Activated CD4-positive, alpha-beta T cell treated with anti-CD3 and anti-CD28 coated beads, Interleukin-2, amount 10 ng/mL, durations not matched to agents 24 days and 14 days (primary cell): ENCODE measurements around the gene RPRD1B. TPM values are rescaled to one million over a fixed set of nuclear protein-coding genes. Genes with fewer than 3 reads are reported as not detected.

Source experiments
- DNase-seq: peaks from one replicate; pipeline ENCODE4 v3.0.0; 2022
- H3K27ac Mint-ChIP-seq: one replicate; pipeline ENCODE4 v1.8.0; 2022; ENCODE audit warnings: mild to moderate bottlenecking, mixed read lengths
- H3K27me3 Mint-ChIP-seq: one replicate; pipeline ENCODE4 v1.8.0; 2022; ENCODE audit warnings: mixed read lengths
- H3K36me3 Mint-ChIP-seq: one replicate; pipeline ENCODE4 v1.8.0; 2022; ENCODE audit warnings: low read depth, mild to moderate bottlenecking, mixed read lengths
- H3K4me1 Mint-ChIP-seq: one replicate; pipeline ENCODE4 v1.8.0; 2021; ENCODE audit warnings: mixed read lengths
- H3K4me3 Mint-ChIP-seq: one replicate; pipeline ENCODE4 v1.8.0; 2022; ENCODE audit warnings: mild to moderate bottlenecking, moderate library complexity, mixed read lengths
- H3K9me3 Mint-ChIP-seq: one replicate; pipeline ENCODE4 v1.8.0; 2021; ENCODE audit warnings: mixed read lengths
- intact Hi-C: fragments of 100-400 bp; cut with micrococcal nuclease; formaldehyde crosslinking; loops from one replicate; pipeline ENCODE4 v1.15.1; 2023
- total RNA-seq: library from RNA; stranded (reverse); gene quantifications from 2 replicates; pipeline ENCODE4 v1.2.3, GENCODE V29; 2022

RPRD1B gene
- total RNA-seq = 49.8 and 51.2 TPM in 2 replicates

GRCh38 chr20:38033330-38034107 lies at the start of gene RPRD1B, which contains the start of gene TTI1:
Gene RPRD1B (plus strand): TSS chr20:38033746. CDS start chr20:38033948, 202 bp downstream.
Gene TTI1 (minus strand): TSS chr20:38033456. CDS start chr20:38013816, 19,640 bp downstream.
- no peaks in the 10 kb centered on the region for H3K27me3 Mint-ChIP-seq
- H3K4me1 Mint-ChIP-seq = peaks cover 54% of the 10 kb centered on the region
- intact Hi-C loops = loop anchor here (1.0 kb wide), 1 partner anchor 439 kb away; the partner anchor contains the start of gene RALGAPB
- peak within 1 kb of the TSS; percentile 98 for H3K4me3 Mint-ChIP-seq
- H3K27ac Mint-ChIP-seq = peak within 1 kb of the TSS; percentile 99
- peak; percentile 98 for DNase-seq
- H3K36me3 Mint-ChIP-seq = peaks cover 34% of the 10 kb centered on the region
- no peaks in the 10 kb centered on the region for H3K9me3 Mint-ChIP-seq

GRCh38 chr20:37984018-37984785 lies 49.3 kb upstream of the RPRD1B start:
- Mint-ChIP-seq H3K4me1 (no peaks in the 10 kb centered on the region), H3K27me3 (no peaks in the 10 kb centered on the region), H3K9me3 (no peaks in the 10 kb centered on the region), H3K27ac (no peak overlapping the region), H3K4me3 (no peak overlapping the region), H3K36me3 (peaks cover 26% of the 10 kb centered on the region)
- intact Hi-C loops = no loop called here
- DNase-seq = no peak

- H3K27me3 Mint-ChIP-seq = no peaks in the 10 kb centered on the region
- DNase-seq = no peak
- intact Hi-C loops = no loop called here
- no peaks in the 10 kb centered on the region for H3K9me3 Mint-ChIP-seq
- H3K27ac Mint-ChIP-seq = no peak overlapping the region
- peaks cover 33% of the 10 kb centered on the region for H3K36me3 Mint-ChIP-seq
- no peak overlapping the region for H3K4me3 Mint-ChIP-seq
- peaks cover 16% of the 10 kb centered on the region for H3K4me1 Mint-ChIP-seq
Measured at GRCh38 chr20:37986044-37986858, 47.3 kb upstream of the RPRD1B start.

- intact Hi-C loops = no loop called here
- no peaks in the 10 kb centered on the region for H3K27me3 Mint-ChIP-seq
- no peak overlapping the region for H3K27ac Mint-ChIP-seq
- peaks cover 34% of the 10 kb centered on the region for H3K36me3 Mint-ChIP-seq
- peaks cover 22% of the 10 kb centered on the region for H3K4me1 Mint-ChIP-seq
- no peak for DNase-seq
- H3K9me3 Mint-ChIP-seq = no peaks in the 10 kb centered on the region
- H3K4me3 Mint-ChIP-seq = no peak overlapping the region
Measured at GRCh38 chr20:37986873-37987601, 46.5 kb upstream of the RPRD1B start.

GRCh38 chr20:37987602-37988290 lies 45.8 kb upstream of the RPRD1B start:
- intact Hi-C loops = no loop called here
- no peak overlapping the region for H3K4me3 Mint-ChIP-seq
- DNase-seq = no peak
- H3K27me3 Mint-ChIP-seq = no peaks in the 10 kb centered on the region
- H3K4me1 Mint-ChIP-seq = peaks cover 24% of the 10 kb centered on the region
- H3K9me3 Mint-ChIP-seq = no peaks in the 10 kb centered on the region
- H3K27ac Mint-ChIP-seq = no peak overlapping the region
- peaks cover 30% of the 10 kb centered on the region for H3K36me3 Mint-ChIP-seq

GRCh38 chr20:37988306-37988954 lies 45.1 kb upstream of the RPRD1B start:
- H3K27me3 Mint-ChIP-seq = no peaks in the 10 kb centered on the region
- DNase-seq = no peak
- intact Hi-C loops = no loop called here
- H3K9me3 Mint-ChIP-seq = no peaks in the 10 kb centered on the region
- H3K4me3 Mint-ChIP-seq = no peak overlapping the region
- H3K36me3 Mint-ChIP-seq = peaks cover 23% of the 10 kb centered on the region
- peaks cover 24% of the 10 kb centered on the region for H3K4me1 Mint-ChIP-seq
- peak overlapping the region; percentile 4 for H3K27ac Mint-ChIP-seq

- Mint-ChIP-seq H3K27me3 (no peaks in the 10 kb centered on the region), H3K9me3 (no peaks in the 10 kb centered on the region), H3K4me1 (peaks cover 24% of the 10 kb centered on the region), H3K36me3 (peaks cover 30% of the 10 kb centered on the region), H3K27ac (peak overlapping the region; percentile 87), H3K4me3 (no peak overlapping the region)
- DNase-seq = no peak
- intact Hi-C loops = loop anchor here (5.0 kb wide), 1 partner anchor 87 kb away; the partner anchor contains the start of gene VSTM2L
Measured at GRCh38 chr20:37989601-37990295, 43.8 kb upstream of the RPRD1B start.

GRCh38 chr20:37990571-37991151 lies 42.9 kb upstream of the RPRD1B start:
- H3K36me3 Mint-ChIP-seq = peaks cover 37% of the 10 kb centered on the region
- peaks cover 24% of the 10 kb centered on the region for H3K4me1 Mint-ChIP-seq
- intact Hi-C loops = loop anchor here (5.0 kb wide), 1 partner anchor 88 kb away; the partner anchor contains the start of gene VSTM2L
- DNase-seq = peak; percentile 90
- peak overlapping the region; percentile 53 for H3K4me3 Mint-ChIP-seq
- no peaks in the 10 kb centered on the region for H3K9me3 Mint-ChIP-seq
- H3K27me3 Mint-ChIP-seq = no peaks in the 10 kb centered on the region
- peak overlapping the region; percentile 87 for H3K27ac Mint-ChIP-seq

- Mint-ChIP-seq H3K4me3 (peak overlapping the region; percentile 53), H3K27ac (peak overlapping the region; percentile 87), H3K36me3 (peaks cover 41% of the 10 kb centered on the region), H3K4me1 (peaks cover 24% of the 10 kb centered on the region), H3K9me3 (no peaks in the 10 kb centered on the region), H3K27me3 (no peaks in the 10 kb centered on the region)
- intact Hi-C loops = loop anchor here (5.0 kb wide), 1 partner anchor 89 kb away; the partner anchor contains the start of gene VSTM2L
- DNase-seq = no peak
Measured at GRCh38 chr20:37991157-37991866, 42.2 kb upstream of the RPRD1B start.

- DNase-seq = no peak
- Mint-ChIP-seq H3K4me3 (no peak overlapping the region), H3K4me1 (peaks cover 24% of the 10 kb centered on the region), H3K27ac (no peak overlapping the region), H3K9me3 (no peaks in the 10 kb centered on the region), H3K36me3 (peaks cover 46% of the 10 kb centered on the region), H3K27me3 (no peaks in the 10 kb centered on the region)
- intact Hi-C loops = loop anchor here (5.0 kb wide), 1 partner anchor 90 kb away; the partner anchor contains the start of gene VSTM2L
Measured at GRCh38 chr20:37991908-37992307, 41.6 kb upstream of the RPRD1B start.
